C4-2B (cell line): ENCODE measurements around the gene ANKRD53.
"Not testable (repeated sequence)": the region's sequence is repeated elsewhere in the genome, so short reads cannot be mapped to it uniquely, and the experiment has no call there.

ENCODE experiments used
- CTCF ChIP-seq: fragments of 450-650 bp; conservative IDR thresholded peaks from 2 replicates; pipeline ENCODE4 v1.5.1; 2017; ENCODE audit warnings: mild to moderate bottlenecking
- ZFX ChIP-seq: fragments of 450-650 bp; IDR thresholded peaks from 2 replicates; pipeline ENCODE4 v1.6.1; 2017

- not testable (repeated sequence) for TF ChIP-seq CTCF, ZFX
These were observed 41.6 kb downstream of the ANKRD53 start for GRCh38 chr2:71019989-71020388.
